Memory B cell (primary cell): ENCODE data around the gene ALDH4A1.

Experiments
- ATAC-seq: fragments of 150-1000 bp; cut with Tn5 transposase; 2 replicates; pipeline ENCODE4 v1.10.0; 2021; ENCODE audit warnings: low read depth, mild to moderate bottlenecking, moderate library complexity
- DNase-seq, 2 donors: peaks; one replicate each; pipeline ENCODE4 v3.0.0; 2022; ENCODE audit warnings: low spot score in 2 of 2
- H3K27ac Mint-ChIP-seq: one replicate; pipeline ENCODE4 v1.8.0; 2022; ENCODE audit warnings: mild to moderate bottlenecking, moderate library complexity, mixed read lengths
- H3K27me3 Mint-ChIP-seq: one replicate; pipeline ENCODE4 v1.8.0; 2022; ENCODE audit warnings: mixed read lengths
- H3K36me3 Mint-ChIP-seq: one replicate; pipeline ENCODE4 v1.8.0; 2022; ENCODE audit warnings: mild to moderate bottlenecking, mixed read lengths
- H3K4me1 Mint-ChIP-seq: one replicate; pipeline ENCODE4 v1.8.0; 2022; ENCODE audit warnings: mixed read lengths
- H3K4me3 Mint-ChIP-seq: one replicate; pipeline ENCODE4 v1.8.0; 2022; ENCODE audit warnings: mild to moderate bottlenecking, moderate library complexity, mixed read lengths
- H3K9me3 Mint-ChIP-seq: one replicate; pipeline ENCODE4 v1.8.0; 2022; ENCODE audit warnings: mixed read lengths

ALDH4A1 gene

DNA sequence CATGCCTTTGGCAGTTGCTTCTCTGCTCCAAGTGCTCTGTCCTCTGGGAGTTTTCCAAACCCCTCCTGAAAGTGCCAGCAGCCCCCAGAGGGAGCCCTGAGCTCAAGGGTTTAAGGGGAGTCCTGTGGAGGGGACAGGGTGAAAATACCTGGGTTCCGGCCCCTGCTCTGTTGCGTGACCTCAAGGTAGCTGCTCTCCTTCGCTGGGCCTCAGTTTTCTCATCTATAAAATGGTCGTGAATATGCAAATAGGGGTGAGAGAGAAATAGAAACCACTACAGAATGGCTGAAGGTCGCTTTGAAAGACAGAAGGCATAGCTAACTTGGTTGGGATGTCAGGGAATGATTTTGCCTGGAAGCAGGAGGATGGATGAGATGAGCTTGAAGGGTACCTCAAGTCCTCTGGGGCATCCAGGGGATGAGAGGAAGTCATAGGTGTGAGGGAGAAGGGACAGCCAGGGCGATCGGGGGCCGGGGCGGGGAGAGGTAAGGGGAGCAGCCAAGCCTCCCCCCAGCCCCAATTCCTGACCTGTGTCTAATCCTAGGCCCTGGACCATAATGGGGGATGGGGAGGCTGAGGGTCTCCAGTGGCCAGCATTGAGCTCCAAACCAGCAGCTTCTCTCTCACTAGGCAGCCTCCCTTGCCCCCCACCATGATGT is 41.7 kb upstream of the ALDH4A1 start:
- ATAC-seq, result no peak
- H3K27ac Mint-ChIP-seq, result peak overlapping the region; percentile 13

DNA sequence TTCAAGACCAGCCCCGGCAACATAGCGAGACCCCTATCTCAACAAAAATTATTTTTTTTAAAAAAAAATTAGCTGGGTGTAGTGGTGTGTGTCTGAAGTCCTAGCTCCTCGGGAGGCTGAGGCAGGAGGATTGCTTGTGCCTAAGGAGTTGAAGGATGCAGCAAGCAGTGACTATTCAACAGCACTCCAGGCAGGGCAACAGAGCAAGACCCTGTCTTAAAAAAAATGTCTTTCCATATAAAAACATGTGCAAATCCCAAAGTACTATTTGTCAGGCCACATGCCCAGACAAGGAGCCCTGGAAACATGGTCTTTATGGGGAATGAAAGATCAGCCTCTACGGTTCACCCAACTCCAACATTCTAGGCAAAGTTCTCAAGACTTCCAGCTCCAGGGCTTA is 40.8 kb upstream of the ALDH4A1 start:
- Mint-ChIP-seq H3K9me3 (no peaks in the 10 kb centered on the region), H3K27ac (no peak overlapping the region), H3K4me3 (no peak overlapping the region), H3K27me3 (no peaks in the 10 kb centered on the region), H3K4me1 (peaks cover 33% of the 10 kb centered on the region), H3K36me3 (peaks cover 3% of the 10 kb centered on the region)
- DNase-seq, result no peak
- ATAC-seq, result no peak

More for the DNA sequence above, 41.7 kb upstream of the ALDH4A1 start:
- H3K9me3 Mint-ChIP-seq, result no peaks in the 10 kb centered on the region
- H3K4me1 Mint-ChIP-seq, result peaks cover 41% of the 10 kb centered on the region
- no peak for DNase-seq
- no peaks in the 10 kb centered on the region for H3K27me3 Mint-ChIP-seq
- peaks cover 3% of the 10 kb centered on the region for H3K36me3 Mint-ChIP-seq
- no peak overlapping the region for H3K4me3 Mint-ChIP-seq

DNA sequence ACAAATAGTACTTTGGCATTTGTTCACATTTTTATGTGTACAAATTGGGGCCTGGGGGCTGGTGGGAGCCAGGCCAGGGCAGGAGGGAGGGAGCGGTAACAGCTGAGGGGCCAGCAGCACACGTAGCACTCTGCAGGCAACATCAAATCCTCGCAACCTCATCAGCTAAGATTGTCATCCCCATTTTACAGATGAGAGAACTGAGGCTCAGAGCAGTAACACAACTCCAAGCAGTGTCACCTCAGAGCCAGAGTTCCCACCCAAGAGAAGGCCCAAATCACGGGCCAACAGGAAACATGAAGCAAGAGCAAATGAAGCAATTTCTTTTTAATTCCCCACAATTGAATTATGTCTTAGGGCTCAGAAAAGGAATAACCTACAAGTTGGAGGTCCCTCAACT is 40.0 kb upstream of the ALDH4A1 start:
- no peak overlapping the region for H3K27ac Mint-ChIP-seq

DNA sequence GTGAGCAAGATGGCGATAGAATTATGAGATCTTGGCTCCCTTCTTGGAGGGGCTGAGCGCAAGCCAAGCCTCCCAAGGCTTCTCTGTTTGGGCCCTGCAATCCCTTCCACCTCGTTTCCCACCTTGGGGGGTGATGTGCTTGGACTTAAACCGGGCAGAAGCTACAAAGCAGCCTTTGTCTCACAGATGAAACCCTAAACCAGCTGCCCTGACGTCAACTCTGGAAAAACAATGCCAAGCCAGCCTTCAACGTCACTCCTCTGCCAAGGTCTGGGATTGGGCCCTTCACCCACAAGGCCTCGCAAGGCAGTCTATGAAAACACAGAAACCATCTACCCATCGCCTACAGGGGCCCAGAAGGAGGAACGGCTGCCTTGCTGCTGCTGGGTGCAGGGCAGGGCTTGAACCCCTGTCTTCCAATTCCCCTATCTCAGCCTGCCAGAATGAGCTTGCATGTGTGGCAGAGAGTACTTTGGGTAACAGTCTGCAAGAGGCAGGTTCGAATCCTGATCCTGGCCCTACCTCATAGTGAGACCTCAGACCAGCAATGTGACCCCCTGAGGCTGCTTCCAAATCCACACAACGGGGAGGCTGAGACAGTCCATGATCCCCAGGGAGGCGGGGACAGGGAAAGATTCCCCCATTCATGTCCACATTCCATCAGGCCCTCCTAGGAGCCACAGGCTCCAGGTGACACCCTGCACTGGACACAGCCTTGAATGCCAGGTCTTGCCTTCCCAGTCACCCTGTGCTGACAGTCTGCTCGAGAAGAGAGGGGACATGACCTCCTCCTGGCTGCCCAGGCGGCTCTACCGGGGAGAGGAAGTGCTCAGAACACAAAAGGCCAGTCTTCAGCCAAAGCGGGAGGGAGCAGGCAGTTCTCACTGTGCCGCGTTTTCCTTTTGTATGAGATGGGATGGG is 39.1 kb upstream of the ALDH4A1 start:
- ATAC-seq, result no peak
- Mint-ChIP-seq H3K27ac (peak overlapping the region; percentile 45), H3K27me3 (no peaks in the 10 kb centered on the region), H3K36me3 (peaks cover 3% of the 10 kb centered on the region), H3K4me1 (peaks cover 30% of the 10 kb centered on the region), H3K9me3 (no peaks in the 10 kb centered on the region), H3K4me3 (no peak overlapping the region)
- no peak for DNase-seq

More for the DNA sequence above, 40.0 kb upstream of the ALDH4A1 start:
- ATAC-seq, result no peak
- no peak for DNase-seq
- H3K27me3 Mint-ChIP-seq, result no peaks in the 10 kb centered on the region
- H3K4me3 Mint-ChIP-seq, result no peak overlapping the region
- H3K9me3 Mint-ChIP-seq, result no peaks in the 10 kb centered on the region
- H3K4me1 Mint-ChIP-seq, result peaks cover 30% of the 10 kb centered on the region
- H3K36me3 Mint-ChIP-seq, result peaks cover 3% of the 10 kb centered on the region

DNA sequence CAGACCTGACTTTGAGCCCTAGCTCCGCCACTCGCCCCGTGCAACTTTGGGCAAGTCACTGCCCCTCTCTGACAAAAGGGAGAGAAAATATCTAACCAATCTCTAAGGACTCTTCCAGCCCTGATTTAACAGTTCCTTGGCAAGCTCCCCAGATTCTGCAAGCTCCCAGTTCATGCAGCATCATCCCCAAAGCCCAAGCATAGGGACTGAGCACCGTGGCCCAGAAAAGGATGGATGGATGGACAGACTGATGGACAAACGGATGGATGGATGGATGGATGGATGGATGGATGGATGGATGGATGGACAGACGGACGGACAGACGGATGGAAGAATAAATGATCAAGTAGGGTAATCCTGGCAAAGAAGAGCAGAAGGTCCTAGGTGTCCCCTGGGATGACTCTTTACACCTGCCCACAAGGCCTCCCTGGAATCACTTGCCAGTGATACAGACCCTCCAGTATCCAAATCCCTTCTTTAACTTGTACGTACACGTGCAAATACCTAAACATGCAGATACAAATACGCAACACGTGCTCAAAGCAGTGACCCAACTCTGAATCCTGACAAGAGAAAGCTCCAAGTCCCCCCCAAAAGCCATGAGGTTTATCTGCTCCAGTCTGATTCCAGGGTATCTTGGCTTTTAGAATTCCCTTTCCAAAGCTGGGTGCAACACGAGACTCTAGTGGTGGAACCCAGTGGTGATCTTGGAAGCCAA is 38.1 kb upstream of the ALDH4A1 start:
- DNase-seq (no peak), ATAC-seq (no peak)
- H3K4me3 Mint-ChIP-seq, result no peak overlapping the region
- peaks cover 33% of the 10 kb centered on the region for H3K4me1 Mint-ChIP-seq
- H3K27ac Mint-ChIP-seq, result peak overlapping the region; percentile 45
- H3K27me3 Mint-ChIP-seq, result no peaks in the 10 kb centered on the region
- no peaks in the 10 kb centered on the region for H3K9me3 Mint-ChIP-seq
- H3K36me3 Mint-ChIP-seq, result peaks cover 3% of the 10 kb centered on the region

DNA sequence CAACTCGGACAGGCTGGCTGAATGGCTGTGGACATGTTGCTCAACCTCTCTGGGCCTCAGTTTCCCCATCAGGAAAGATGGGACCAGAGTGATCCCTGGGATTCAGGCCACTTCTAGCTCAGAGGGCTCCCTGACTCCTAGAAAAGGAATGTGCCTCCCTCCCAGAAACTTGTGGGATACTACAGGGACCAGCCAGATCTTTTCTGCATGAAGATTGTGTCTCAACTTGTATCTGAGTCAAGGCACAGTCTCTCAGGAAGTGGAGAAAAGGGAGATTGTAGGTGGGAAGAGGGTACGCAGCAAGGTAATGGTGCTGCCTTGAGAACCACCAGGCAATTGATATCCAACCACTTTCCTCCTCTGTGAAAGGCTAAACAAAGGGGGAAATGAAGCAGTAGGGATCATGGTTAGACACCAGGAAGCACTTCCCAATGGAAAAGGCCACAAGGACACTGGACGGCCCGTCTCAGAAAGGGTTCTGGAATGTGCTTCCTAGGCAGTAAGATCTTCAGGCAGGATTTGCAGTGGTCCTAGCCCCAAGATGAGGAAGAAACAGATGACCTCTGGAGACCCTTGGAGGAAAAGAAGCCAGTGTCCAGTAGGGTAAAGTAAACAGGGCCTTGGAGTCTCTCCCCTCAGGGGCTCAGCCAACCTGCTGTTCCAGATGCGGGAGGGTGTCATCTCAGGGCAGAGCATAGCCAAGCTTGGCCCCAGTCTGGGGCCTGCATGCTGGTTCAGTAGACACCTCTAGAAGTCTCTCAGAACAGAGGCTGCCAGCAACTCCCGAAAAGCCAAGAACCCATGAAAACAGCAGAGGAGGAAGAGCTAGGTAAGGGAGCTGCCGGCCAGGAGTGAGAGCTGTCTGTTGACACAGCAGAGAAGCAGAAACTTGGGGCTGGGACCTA is 37.3 kb upstream of the ALDH4A1 start:
- Mint-ChIP-seq H3K9me3 (no peaks in the 10 kb centered on the region), H3K27ac (peak overlapping the region; percentile 45)
- no peak for DNase-seq

DNA sequence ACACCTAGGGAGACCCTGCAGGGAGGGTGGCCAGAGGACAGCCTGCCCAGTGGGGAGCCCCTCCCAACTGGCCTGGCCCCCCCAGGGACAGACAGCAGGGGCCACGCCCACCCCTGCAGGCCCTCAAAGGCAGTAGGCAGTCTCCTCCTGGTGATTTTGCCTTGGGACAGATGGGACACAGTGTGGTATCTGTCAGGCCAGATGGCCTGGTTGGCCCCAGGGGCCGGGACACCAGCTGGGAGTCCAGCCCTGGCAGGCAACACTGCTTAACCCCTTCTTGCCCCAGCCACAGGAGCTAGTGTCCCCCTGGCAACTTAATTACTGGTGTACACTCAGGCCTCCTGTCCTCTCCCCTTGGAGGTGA is 36.3 kb upstream of the ALDH4A1 start:
- Mint-ChIP-seq H3K9me3 (no peaks in the 10 kb centered on the region), H3K36me3 (peaks cover 5% of the 10 kb centered on the region), H3K4me3 (no peak overlapping the region), H3K4me1 (peaks cover 30% of the 10 kb centered on the region), H3K27ac (no peak overlapping the region), H3K27me3 (no peaks in the 10 kb centered on the region)
- ATAC-seq, result no peak
- DNase-seq, result no peak

More for the DNA sequence above, 37.3 kb upstream of the ALDH4A1 start:
- H3K27me3 Mint-ChIP-seq, result no peaks in the 10 kb centered on the region
- no peak overlapping the region for H3K4me3 Mint-ChIP-seq
- peaks cover 33% of the 10 kb centered on the region for H3K4me1 Mint-ChIP-seq
- ATAC-seq, result no peak
- peaks cover 5% of the 10 kb centered on the region for H3K36me3 Mint-ChIP-seq

DNA sequence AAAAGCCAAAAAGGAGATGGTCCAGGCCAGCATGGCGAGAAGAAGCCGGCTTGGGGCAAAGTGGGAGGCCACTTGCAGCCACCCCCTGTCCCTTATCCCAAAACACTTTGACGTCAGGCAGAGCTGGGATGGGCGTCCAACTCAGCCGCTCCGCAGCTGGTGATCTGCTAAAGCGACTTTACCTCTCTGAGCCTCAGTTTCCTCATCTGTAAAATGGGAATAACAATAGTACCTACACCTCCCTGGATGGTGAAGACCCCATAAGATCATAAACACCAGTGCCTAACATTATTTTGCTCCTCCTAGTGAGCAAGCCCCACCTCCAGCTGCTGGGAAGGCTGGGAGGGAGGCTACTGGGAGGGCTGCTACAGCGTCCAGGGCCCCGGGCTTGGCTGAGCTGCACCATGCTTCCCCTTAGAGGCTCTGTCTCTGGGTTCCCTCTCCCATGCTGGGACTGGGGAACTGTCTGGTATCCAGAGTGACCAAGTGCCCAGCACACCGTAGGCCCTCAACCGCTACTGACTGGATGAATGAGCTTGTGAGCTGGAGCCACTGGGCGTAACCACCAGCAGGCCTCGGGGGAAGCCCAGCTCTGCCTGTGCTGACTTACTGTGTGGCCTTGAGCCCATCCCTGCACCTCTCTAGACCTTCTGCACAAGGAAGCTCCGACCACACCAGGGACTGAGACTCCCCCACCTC is 35.8 kb upstream of the ALDH4A1 start:
- no peak overlapping the region for H3K4me3 Mint-ChIP-seq
- DNase-seq, result no peak

DNA sequence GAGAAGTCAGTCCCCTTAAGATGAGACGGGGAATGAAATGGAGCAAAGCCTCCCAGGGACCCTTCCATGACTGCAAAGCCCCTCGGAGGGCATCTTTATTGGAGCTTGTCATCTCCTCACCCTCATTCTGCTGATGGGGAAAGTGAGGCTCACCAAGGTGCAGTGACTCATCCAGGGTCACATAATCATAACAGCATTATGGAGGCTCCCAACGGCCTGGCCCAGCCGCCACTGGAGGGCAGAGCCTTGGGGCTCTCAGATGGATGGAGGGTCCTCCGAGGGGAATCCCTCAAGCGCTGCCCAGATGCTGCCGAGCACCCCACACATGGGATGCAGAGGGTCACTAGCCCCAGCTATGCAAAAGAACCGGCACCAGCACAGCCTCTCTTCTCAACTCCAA is 35.2 kb upstream of the ALDH4A1 start:
- peaks cover 1% of the 10 kb centered on the region for H3K36me3 Mint-ChIP-seq
- ATAC-seq, result no peak
- H3K4me1 Mint-ChIP-seq, result peaks cover 29% of the 10 kb centered on the region
- DNase-seq, result no peak
- no peak overlapping the region for H3K4me3 Mint-ChIP-seq
- no peak overlapping the region for H3K27ac Mint-ChIP-seq
- H3K9me3 Mint-ChIP-seq, result no peaks in the 10 kb centered on the region
- no peaks in the 10 kb centered on the region for H3K27me3 Mint-ChIP-seq

More for the DNA sequence above, 35.8 kb upstream of the ALDH4A1 start:
- H3K36me3 Mint-ChIP-seq, result peaks cover 1% of the 10 kb centered on the region
- no peaks in the 10 kb centered on the region for H3K27me3 Mint-ChIP-seq
- H3K4me1 Mint-ChIP-seq, result peaks cover 27% of the 10 kb centered on the region
- H3K27ac Mint-ChIP-seq, result peak overlapping the region; percentile 28
- ATAC-seq, result peak; percentile 28
- no peaks in the 10 kb centered on the region for H3K9me3 Mint-ChIP-seq

DNA sequence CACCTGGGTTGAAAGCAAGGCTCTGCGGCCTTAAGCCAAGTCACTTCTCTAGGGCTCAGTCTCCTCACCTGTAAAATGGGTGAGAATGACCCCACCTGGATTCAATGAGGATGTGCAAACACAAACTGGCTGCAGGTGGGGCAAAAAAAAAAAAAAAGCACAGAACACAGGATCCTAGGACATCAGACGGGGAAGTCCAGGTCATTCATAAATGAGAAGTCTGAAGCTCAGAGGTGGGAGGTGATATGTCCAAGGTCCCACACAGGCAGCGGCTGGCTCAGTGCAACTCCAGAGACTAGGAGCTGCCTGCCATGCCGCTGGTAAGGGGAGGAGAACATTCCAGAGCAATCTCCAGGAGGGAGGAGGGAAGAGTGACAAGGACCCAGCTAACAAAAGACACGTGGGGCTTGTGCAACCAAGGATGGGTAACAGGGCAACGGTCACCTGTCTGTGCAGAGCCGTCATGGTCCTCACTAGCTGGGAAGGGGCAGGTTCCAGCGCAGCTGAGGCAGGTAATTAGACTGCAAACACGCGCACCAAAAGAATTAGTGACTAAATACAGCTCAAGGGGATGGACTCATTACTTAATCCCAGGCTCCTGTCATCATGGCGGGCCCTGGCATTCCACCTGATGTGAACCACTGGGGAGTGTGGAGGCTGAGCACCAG is 34.6 kb upstream of the ALDH4A1 start:
- Mint-ChIP-seq H3K27me3 (no peaks in the 10 kb centered on the region), H3K9me3 (no peaks in the 10 kb centered on the region), H3K27ac (peak overlapping the region; percentile 57), H3K4me1 (peaks cover 35% of the 10 kb centered on the region), H3K36me3 (peaks cover 1% of the 10 kb centered on the region), H3K4me3 (no peak overlapping the region)
- DNase-seq (no peak), ATAC-seq (no peak)

DNA sequence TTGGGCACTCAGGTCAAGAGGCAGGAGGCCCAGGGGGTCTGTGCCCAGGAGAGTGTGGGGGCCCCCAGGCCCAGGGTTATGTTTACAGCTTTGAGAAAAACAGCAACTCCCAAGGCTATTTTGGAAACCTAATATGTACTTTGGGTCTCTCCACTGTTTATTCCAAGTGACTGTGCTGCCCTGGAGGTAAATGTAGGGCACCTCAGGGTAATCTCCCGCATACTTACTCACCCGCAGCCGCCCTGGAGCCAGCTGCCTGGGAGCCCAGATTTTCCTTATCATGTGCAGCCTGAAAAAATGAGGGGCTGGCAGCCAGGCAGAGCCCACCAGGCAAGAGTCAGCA is 34.1 kb upstream of the ALDH4A1 start:
- no peak for DNase-seq
- H3K4me1 Mint-ChIP-seq, result peaks cover 38% of the 10 kb centered on the region
- peak overlapping the region; percentile 57 for H3K27ac Mint-ChIP-seq
- peaks cover 1% of the 10 kb centered on the region for H3K36me3 Mint-ChIP-seq
- ATAC-seq, result no peak
- H3K27me3 Mint-ChIP-seq, result no peaks in the 10 kb centered on the region
- H3K9me3 Mint-ChIP-seq, result no peaks in the 10 kb centered on the region
- H3K4me3 Mint-ChIP-seq, result no peak overlapping the region

DNA sequence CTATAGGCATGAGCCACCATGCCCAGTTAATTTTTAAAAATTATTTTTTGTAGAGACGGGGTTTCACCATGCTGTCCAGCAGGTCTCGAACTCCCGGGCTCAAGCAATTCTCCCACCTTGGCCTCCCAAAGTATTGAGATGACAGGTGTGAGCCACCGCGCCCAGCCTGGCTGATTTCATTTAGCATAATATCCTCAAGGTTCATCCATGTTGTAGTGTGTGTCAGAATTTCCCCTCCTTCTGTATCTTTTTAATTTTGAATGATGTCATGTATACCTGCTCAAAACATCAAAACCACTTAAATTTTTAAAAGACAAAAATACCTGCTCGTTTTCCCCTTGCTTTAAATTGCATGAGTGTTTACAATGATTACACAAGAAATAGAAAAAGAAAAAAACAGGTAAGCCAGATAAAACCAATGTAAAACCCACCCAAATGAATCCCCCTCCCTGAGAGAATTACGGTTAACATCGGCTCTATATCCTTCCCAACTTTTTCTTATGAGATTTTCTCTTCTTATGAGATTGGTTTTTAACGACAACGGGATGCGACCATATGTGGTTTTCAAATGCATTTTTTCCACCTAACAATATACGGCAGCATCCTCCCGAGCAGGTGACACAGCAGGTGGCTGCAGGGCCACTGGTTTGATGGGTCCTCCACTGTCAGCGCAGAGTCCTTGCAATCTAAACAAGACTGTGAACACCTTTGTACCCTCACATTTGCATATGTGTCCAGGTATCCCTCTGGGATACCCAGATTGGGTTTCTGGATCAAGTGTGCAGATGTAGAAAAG is 32.0 kb upstream of the ALDH4A1 start:
- Mint-ChIP-seq H3K27ac (no peak overlapping the region), H3K9me3 (no peaks in the 10 kb centered on the region), H3K27me3 (no peaks in the 10 kb centered on the region), H3K4me3 (no peak overlapping the region), H3K4me1 (peaks cover 37% of the 10 kb centered on the region), H3K36me3 (peaks cover 1% of the 10 kb centered on the region)
- ATAC-seq (no peak), DNase-seq (no peak)
